Thyroid gland (tissue), 4 donors: ENCODE results near the gene PSPN.

ENCODE experiments used
- CTCF ChIP-seq, 6 experiments: fragments of 200-600 bp in 3 of 6; fragments of 450-650 bp in 3 of 6; sonication (generic) in 3 of 6; IDR thresholded peaks; one replicate each; pipeline ENCODE4 v1.5.1; 2016 to 2019; ENCODE audit warnings: antibody characterized with exemption in 6 of 6, mild to moderate bottlenecking in 2 of 6, inconsistent platforms in 1 of 6, moderate library complexity in 1 of 6
- POLR2A ChIP-seq, 2 donors: fragments of 450-650 bp; IDR thresholded peaks; one replicate each; pipeline ENCODE4 v1.6.1; 2017; ENCODE audit warnings: antibody characterized with exemption in 2 of 2, mild to moderate bottlenecking in 2 of 2, moderate library complexity in 1 of 2

- no peak for TF ChIP-seq POLR2A (IDR thresholded peaks at IDR 0.05)
- no peak for TF ChIP-seq CTCF (IDR thresholded peaks at IDR 0.05)
These were observed 25.0 kb downstream of the PSPN start for GRCh38 chr19:6350688-6351087.
